HepG2 (cell line): Measurements from ENCODE around the gene MYO18B. TPM values are rescaled to one million over a fixed set of nuclear protein-coding genes. Genes with fewer than 3 reads are reported as not detected.

ENCODE experiments used
- DPF2 ChIP-seq: sonication (generic); formaldehyde crosslinking; IDR thresholded peaks from 2 replicates; pipeline ENCODE4 v1.4.0; 2020; ENCODE audit warnings: mild to moderate bottlenecking, low read depth, missing genetic modification reagents, borderline replicate concordance
- EED ChIP-seq: sonication (generic); formaldehyde crosslinking; IDR thresholded peaks from 2 replicates; pipeline ENCODE4 v1.5.0; 2020; ENCODE audit warnings: mild to moderate bottlenecking, missing genetic modification reagents
- JDP2 ChIP-seq: sonication (generic); formaldehyde crosslinking; IDR thresholded peaks from 2 replicates; pipeline ENCODE4 v1.8.1; 2022; ENCODE audit warnings: missing genetic modification reagents, borderline replicate concordance
- MYNN ChIP-seq: sonication (generic); formaldehyde crosslinking; IDR thresholded peaks from 2 replicates; pipeline ENCODE4 v1.4.0; 2020; ENCODE audit warnings: mild to moderate bottlenecking, low read depth, missing genetic modification reagents
- ZFP36L1 ChIP-seq: sonication (generic); formaldehyde crosslinking; IDR thresholded peaks from 2 replicates; pipeline ENCODE4 v1.8.0; 2022; ENCODE audit warnings: mild to moderate bottlenecking, missing genetic modification reagents, moderate library complexity
- ZNF24 ChIP-seq: fragments of 450-650 bp; IDR thresholded peaks from 2 replicates; pipeline ENCODE4 v1.6.1; 2017; ENCODE audit warnings: antibody characterized with exemption, mild to moderate bottlenecking
- ZNF326 ChIP-seq: sonication (generic); formaldehyde crosslinking; IDR thresholded peaks from 2 replicates; pipeline ENCODE4 v1.4.0; 2020; ENCODE audit warnings: missing genetic modification reagents, borderline replicate concordance
- polyA plus RNA-seq, 8 experiments: library from polyadenylated mRNA; depleted of rRNA in 3 of 8; stranded (reverse) in 7 of 8; unstranded in 1 of 8; fragments of >200 nt; fragmentation: Illumina TruSeq in 4 of 8; extraction: Trizol in 4 of 8; gene quantifications; 2 replicates each; pipeline versions ENCODE4 v1.2.1 to v1.2.3, GENCODE V29; 2011 to 2016; ENCODE audit warnings: low read depth in 4 of 8, missing spikeins in 1 of 8, mixed read lengths in 1 of 8; ENCODE audit not compliant: insufficient read depth in 1 of 8
- total RNA-seq, 5 experiments: library from RNA; depleted of rRNA; stranded (reverse); fragments of >200 nt; fragmentation: Illumina TruSeq; extraction: Trizol; gene quantifications; 2 replicates each; pipeline ENCODE4 v1.2.3, GENCODE V29; 2016; ENCODE audit warnings: low read depth in 1 of 5
- TF ChIP-seq, protein P1 (sequence below): sonication (generic); formaldehyde crosslinking; IDR thresholded peaks from 2 replicates; pipeline ENCODE4 v1.5.0; 2020; ENCODE audit warnings: missing genetic modification reagents
- TF ChIP-seq, protein P2 (sequence below): sonication (generic); formaldehyde crosslinking; IDR thresholded peaks from 2 replicates; pipeline ENCODE4 v1.5.0; 2020; ENCODE audit warnings: missing genetic modification reagents
- TF ChIP-seq, protein P3 (sequence below): sonication (generic); formaldehyde crosslinking; IDR thresholded peaks from 2 replicates; pipeline ENCODE4 v1.8.0; 2022; ENCODE audit warnings: mild to moderate bottlenecking, missing genetic modification reagents; ENCODE audit not compliant: insufficient replicate concordance
- TF ChIP-seq, protein P4 (sequence below), 2 experiments: fragments of 450-650 bp in 1 of 2; sonication (generic) in 1 of 2; formaldehyde crosslinking in 1 of 2; IDR thresholded peaks; 2 replicates each; pipeline versions ENCODE4 v1.6.1 to v1.8.0; 2016 to 2022; ENCODE audit warnings: antibody characterized with exemption in 1 of 2, mild to moderate bottlenecking in 1 of 2, missing genetic modification reagents in 1 of 2
- TF ChIP-seq, protein P5 (sequence below): sonication (generic); formaldehyde crosslinking; conservative IDR thresholded peaks from 2 replicates; pipeline ENCODE4 v1.4.0; 2020; ENCODE audit warnings: missing genetic modification reagents

Gene MYO18B
- total and polyA plus RNA-seq, 2 of the 13 experiments (the other 11 are each of a cell fraction or from before 2014, with no cell fraction given), result 0.01 TPM; not detected in 1

DNA sequence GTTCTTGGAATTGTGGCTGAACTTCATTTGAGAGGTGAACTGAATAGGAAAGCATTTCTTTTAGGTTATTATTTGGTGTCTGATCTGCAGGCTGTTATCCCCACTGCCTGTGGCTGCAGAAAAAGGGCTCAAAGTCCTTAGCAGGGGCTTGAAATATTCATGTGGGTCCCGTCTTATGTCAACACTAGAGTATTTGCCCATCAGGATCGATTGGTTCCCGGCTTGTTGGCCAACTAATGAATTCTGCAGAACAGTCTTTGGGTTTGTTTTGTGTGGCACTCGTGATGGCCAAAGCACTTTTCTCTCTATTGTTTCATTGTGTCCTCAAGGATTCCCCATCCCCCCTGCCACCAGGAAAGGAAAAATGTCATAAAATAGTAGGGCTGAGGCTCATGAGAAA lies 211.9 kb downstream of the MYO18B start (continued):
- TF ChIP-seq, protein P1, sequence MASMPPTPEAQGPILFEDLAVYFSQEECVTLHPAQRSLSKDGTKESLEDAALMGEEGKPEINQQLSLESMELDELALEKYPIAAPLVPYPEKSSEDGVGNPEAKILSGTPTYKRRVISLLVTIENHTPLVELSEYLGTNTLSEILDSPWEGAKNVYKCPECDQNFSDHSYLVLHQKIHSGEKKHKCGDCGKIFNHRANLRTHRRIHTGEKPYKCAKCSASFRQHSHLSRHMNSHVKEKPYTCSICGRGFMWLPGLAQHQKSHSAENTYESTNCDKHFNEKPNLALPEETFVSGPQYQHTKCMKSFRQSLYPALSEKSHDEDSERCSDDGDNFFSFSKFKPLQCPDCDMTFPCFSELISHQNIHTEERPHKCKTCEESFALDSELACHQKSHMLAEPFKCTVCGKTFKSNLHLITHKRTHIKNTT, result no peak
- TF ChIP-seq ZFP36L1 (CRISPR knock-in tag) (no peak), DPF2 (peak; percentile 91), EED (no peak), ZNF24 (no peak), ZNF326 (no peak), JDP2 (CRISPR knock-in tag) (no peak), MYNN (CRISPR knock-in tag) (no peak)
- TF ChIP-seq, protein P2, sequence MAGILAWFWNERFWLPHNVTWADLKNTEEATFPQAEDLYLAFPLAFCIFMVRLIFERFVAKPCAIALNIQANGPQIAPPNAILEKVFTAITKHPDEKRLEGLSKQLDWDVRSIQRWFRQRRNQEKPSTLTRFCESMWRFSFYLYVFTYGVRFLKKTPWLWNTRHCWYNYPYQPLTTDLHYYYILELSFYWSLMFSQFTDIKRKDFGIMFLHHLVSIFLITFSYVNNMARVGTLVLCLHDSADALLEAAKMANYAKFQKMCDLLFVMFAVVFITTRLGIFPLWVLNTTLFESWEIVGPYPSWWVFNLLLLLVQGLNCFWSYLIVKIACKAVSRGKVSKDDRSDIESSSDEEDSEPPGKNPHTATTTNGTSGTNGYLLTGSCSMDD (CRISPR knock-in tag), result no peak
- TF ChIP-seq, protein P3, sequence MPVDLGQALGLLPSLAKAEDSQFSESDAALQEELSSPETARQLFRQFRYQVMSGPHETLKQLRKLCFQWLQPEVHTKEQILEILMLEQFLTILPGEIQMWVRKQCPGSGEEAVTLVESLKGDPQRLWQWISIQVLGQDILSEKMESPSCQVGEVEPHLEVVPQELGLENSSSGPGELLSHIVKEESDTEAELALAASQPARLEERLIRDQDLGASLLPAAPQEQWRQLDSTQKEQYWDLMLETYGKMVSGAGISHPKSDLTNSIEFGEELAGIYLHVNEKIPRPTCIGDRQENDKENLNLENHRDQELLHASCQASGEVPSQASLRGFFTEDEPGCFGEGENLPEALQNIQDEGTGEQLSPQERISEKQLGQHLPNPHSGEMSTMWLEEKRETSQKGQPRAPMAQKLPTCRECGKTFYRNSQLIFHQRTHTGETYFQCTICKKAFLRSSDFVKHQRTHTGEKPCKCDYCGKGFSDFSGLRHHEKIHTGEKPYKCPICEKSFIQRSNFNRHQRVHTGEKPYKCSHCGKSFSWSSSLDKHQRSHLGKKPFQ (CRISPR knock-in tag), result no peak
- TF ChIP-seq, protein P4, sequence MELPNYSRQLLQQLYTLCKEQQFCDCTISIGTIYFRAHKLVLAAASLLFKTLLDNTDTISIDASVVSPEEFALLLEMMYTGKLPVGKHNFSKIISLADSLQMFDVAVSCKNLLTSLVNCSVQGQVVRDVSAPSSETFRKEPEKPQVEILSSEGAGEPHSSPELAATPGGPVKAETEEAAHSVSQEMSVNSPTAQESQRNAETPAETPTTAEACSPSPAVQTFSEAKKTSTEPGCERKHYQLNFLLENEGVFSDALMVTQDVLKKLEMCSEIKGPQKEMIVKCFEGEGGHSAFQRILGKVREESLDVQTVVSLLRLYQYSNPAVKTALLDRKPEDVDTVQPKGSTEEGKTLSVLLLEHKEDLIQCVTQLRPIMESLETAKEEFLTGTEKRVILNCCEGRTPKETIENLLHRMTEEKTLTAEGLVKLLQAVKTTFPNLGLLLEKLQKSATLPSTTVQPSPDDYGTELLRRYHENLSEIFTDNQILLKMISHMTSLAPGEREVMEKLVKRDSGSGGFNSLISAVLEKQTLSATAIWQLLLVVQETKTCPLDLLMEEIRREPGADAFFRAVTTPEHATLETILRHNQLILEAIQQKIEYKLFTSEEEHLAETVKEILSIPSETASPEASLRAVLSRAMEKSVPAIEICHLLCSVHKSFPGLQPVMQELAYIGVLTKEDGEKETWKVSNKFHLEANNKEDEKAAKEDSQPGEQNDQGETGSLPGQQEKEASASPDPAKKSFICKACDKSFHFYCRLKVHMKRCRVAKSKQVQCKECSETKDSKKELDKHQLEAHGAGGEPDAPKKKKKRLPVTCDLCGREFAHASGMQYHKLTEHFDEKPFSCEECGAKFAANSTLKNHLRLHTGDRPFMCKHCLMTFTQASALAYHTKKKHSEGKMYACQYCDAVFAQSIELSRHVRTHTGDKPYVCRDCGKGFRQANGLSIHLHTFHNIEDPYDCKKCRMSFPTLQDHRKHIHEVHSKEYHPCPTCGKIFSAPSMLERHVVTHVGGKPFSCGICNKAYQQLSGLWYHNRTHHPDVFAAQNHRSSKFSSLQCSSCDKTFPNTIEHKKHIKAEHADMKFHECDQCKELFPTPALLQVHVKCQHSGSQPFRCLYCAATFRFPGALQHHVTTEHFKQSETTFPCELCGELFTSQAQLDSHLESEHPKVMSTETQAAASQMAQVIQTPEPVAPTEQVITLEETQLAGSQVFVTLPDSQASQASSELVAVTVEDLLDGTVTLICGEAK (IDR thresholded peaks at IDR 0.05), result no peak
- TF ChIP-seq, protein P4 (CRISPR knock-in tag; IDR thresholded peaks at IDR 0.05), result no peak; the same call in 1 of the 2 replicates
- TF ChIP-seq, protein P5, sequence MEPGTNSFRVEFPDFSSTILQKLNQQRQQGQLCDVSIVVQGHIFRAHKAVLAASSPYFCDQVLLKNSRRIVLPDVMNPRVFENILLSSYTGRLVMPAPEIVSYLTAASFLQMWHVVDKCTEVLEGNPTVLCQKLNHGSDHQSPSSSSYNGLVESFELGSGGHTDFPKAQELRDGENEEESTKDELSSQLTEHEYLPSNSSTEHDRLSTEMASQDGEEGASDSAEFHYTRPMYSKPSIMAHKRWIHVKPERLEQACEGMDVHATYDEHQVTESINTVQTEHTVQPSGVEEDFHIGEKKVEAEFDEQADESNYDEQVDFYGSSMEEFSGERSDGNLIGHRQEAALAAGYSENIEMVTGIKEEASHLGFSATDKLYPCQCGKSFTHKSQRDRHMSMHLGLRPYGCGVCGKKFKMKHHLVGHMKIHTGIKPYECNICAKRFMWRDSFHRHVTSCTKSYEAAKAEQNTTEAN (CRISPR knock-in tag), result no peak
